Measurements from ENCODE around the gene METRNL.

METRNL gene

GRCh38 chr17:83081684-83082201, 2.3 kb downstream of the METRNL start:
- no peak for DNase-seq

- no peak for DNase-seq
Observed at GRCh38 chr17:83082424-83082823, 3.0 kb downstream of the METRNL start.

- DNase-seq, result no peak
Observed at GRCh38 chr17:83082909-83083367, 3.5 kb downstream of the METRNL start.

GRCh38 chr17:83083368-83084201, 4.2 kb downstream of the METRNL start:
- no peak for DNase-seq

- no peak for DNase-seq
Observed at GRCh38 chr17:83084214-83084613, 4.8 kb downstream of the METRNL start.

- DNase-seq, result no peak
Observed at GRCh38 chr17:83084621-83085056, 5.2 kb downstream of the METRNL start.

GRCh38 chr17:83085103-83085502, 5.7 kb downstream of the METRNL start:
- no peak for DNase-seq

GRCh38 chr17:83085526-83086198, 6.3 kb downstream of the METRNL start:
- DNase-seq, result no peak

GRCh38 chr17:83086199-83086880, 6.9 kb downstream of the METRNL start:
- DNase-seq, result no peak

- no peak for DNase-seq
Observed at GRCh38 chr17:83086907-83087787, 7.7 kb downstream of the METRNL start.

- no peak for DNase-seq
Observed at GRCh38 chr17:83087788-83088360, 8.5 kb downstream of the METRNL start.

- no peak for DNase-seq
Observed at GRCh38 chr17:83088451-83088850, 9.0 kb downstream of the METRNL start.

- no peak for DNase-seq
Observed at GRCh38 chr17:83088909-83089308, 9.5 kb downstream of the METRNL start.

GRCh38 chr17:83089328-83090132, 10.1 kb downstream of the METRNL start:
- no peak for DNase-seq

- no peak for DNase-seq
Observed at GRCh38 chr17:83090444-83091256, 11.2 kb downstream of the METRNL start.

- DNase-seq, result no peak
Observed at GRCh38 chr17:83091257-83092141, 12.1 kb downstream of the METRNL start.

- DNase-seq, result no peak
Observed at GRCh38 chr17:83092186-83092585, 12.8 kb downstream of the METRNL start.

- DNase-seq, result no peak
Observed at GRCh38 chr17:83092931-83093330, 13.5 kb downstream of the METRNL start.

- no peak for DNase-seq
Observed at GRCh38 chr17:83093506-83093905, 14.1 kb downstream of the METRNL start.

Measured in cortex of kidney (tissue), 1 donor.